COLO829 (cell line): ENCODE data around the gene TMEM129.
A peak's percentile ranks its signal among the peaks of the same experiment; 100 is the strongest.
"Not testable (repeated sequence)": the region's sequence is repeated elsewhere in the genome, so short reads cannot be mapped to it uniquely, and the experiment has no call there.

Source experiments
- DNase-seq: peaks from one replicate; pipeline ENCODE4 v3.0.0; 2012; ENCODE audit warnings: low spot score

TMEM129 gene

GRCh38 chr4:1690698-1691097, 30.4 kb downstream of the TMEM129 start:
- no peak for DNase-seq

- DNase-seq, result no peak
Observed at GRCh38 chr4:1686440-1687036, 34.6 kb downstream of the TMEM129 start.

GRCh38 chr4:1685235-1686150, 35.6 kb downstream of the TMEM129 start:
- DNase-seq, result no peak

- no peak for DNase-seq
Observed at GRCh38 chr4:1684506-1685234, 36.5 kb downstream of the TMEM129 start.

GRCh38 chr4:1683736-1684505, 37.2 kb downstream of the TMEM129 start, which contains the start of gene FAM53A:
FAM53A (minus strand) TSS chr4:1684313; CDS start chr4:1668741, 15,572 bp downstream.
- DNase-seq, result peak; percentile 50

- peak; percentile 8 for DNase-seq
Observed at GRCh38 chr4:1683261-1683735, 37.8 kb downstream of the TMEM129 start.

GRCh38 chr4:1682860-1683259, 38.3 kb downstream of the TMEM129 start:
- no peak for DNase-seq

- DNase-seq, result no peak
Observed at GRCh38 chr4:1678244-1678643, 42.9 kb downstream of the TMEM129 start.

GRCh38 chr4:1676605-1677525, 44.3 kb downstream of the TMEM129 start:
- DNase-seq, result no peak

GRCh38 chr4:1675802-1676137, 45.4 kb downstream of the TMEM129 start:
- DNase-seq, result no peak

GRCh38 chr4:1675136-1675801, 45.9 kb downstream of the TMEM129 start:
- no peak for DNase-seq

- DNase-seq, result no peak
Observed at GRCh38 chr4:1674682-1675081, 46.4 kb downstream of the TMEM129 start.

GRCh38 chr4:1673671-1674070, 47.5 kb downstream of the TMEM129 start:
- no peak for DNase-seq

GRCh38 chr4:1671011-1671410, 50.1 kb downstream of the TMEM129 start:
- DNase-seq, result not testable (repeated sequence)

- no peak for DNase-seq
Observed at GRCh38 chr4:1670279-1670678, 50.8 kb downstream of the TMEM129 start.

GRCh38 chr4:1669850-1670249, 51.3 kb downstream of the TMEM129 start:
- DNase-seq, result no peak

- no peak for DNase-seq
Observed at GRCh38 chr4:1669270-1669669, 51.9 kb downstream of the TMEM129 start.

GRCh38 chr4:1668488-1668840, 52.7 kb downstream of the TMEM129 start:
- no peak for DNase-seq

GRCh38 chr4:1667273-1667672, 53.9 kb downstream of the TMEM129 start:
- DNase-seq, result no peak

GRCh38 chr4:1666391-1666790, 54.7 kb downstream of the TMEM129 start:
- no peak for DNase-seq
